Peyer's patch (tissue), 4 donors: Measurements from ENCODE around the gene ZBTB7C.

Experiments used
- CTCF ChIP-seq, 6 experiments: fragments of 450-650 bp in 4 of 6; fragments of 200-600 bp in 2 of 6; sonication (generic) in 1 of 6; IDR thresholded peaks; one replicate each; pipeline ENCODE4 v1.5.1; 2017 to 2019; ENCODE audit warnings: antibody characterized with exemption in 6 of 6, mild to moderate bottlenecking in 3 of 6, moderate library complexity in 1 of 6
- POLR2A ChIP-seq, 2 donors: fragments of 450-650 bp; IDR thresholded peaks; one replicate each; pipeline ENCODE4 v1.5.1; 2017; ENCODE audit warnings: antibody characterized with exemption in 2 of 2, mild to moderate bottlenecking in 2 of 2, moderate library complexity in 2 of 2

DNA sequence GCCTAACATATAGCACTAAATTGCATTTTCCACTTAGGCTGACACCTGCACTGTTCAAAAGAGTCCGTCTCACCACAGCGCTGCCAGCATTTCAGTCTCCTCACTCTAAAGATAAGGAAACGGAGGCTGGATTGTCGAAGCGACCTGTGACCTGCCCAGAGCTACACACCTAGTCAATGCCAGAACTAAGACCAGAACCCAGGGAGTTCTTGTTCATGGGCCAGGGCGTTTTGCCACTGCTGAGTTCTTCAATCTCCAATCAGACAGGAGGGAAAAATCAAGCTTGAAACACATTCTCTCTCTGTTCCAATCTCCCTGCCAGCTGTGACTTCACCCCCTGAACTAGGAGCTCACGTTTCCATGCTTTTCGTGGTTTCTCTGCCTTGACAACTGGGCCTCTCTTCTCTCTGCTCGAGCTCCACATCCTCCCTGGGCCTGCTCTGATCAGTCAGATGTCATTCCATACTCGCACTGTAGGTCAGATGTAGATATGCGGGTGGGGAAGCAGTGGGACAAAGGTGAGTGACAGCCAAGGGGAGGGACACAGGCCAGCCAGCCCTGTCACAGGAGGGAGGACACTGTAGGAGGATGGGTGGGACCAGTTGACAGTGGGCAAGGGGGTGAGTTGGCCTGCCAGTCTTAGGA, 257.6 kb downstream of the ZBTB7C start:
- peak in 1 of 6 experiments; percentile 15 for TF ChIP-seq CTCF (IDR thresholded peaks at IDR 0.05)
- no peak for TF ChIP-seq POLR2A (IDR thresholded peaks at IDR 0.05)
